ENCODE results near the gene CBLC. TPM values are rescaled to one million over a fixed set of nuclear protein-coding genes. Genes with fewer than 3 reads are reported as not detected.

Gene CBLC
- total and polyA plus RNA-seq, 2 of the 4 experiments (the other 2 are of a cell fraction) = not detected

- no peak for TF ChIP-seq CTCF (conservative IDR thresholded peaks at IDR 0.05; ENCODE audit: low read depth, low read length)
Measured at GRCh38 chr19:44799627-44800346, 22.1 kb downstream of the CBLC start (continued).

GRCh38 chr19:44800461-44800860, 22.8 kb downstream of the CBLC start:
- peaks cover 5% of the 10 kb centered on the region; the same call in 1 of the 2 replicates for H3K27me3 ChIP-seq (ENCODE audit: control insufficient read depth, insufficient read depth, low read length)
- H3K56ac ChIP-seq (ENCODE audit: extremely low read depth, insufficient read depth, low read length) = no peak overlapping the region
- no peak overlapping the region for H3K18ac ChIP-seq (ENCODE audit: low read depth, low read length)
- dilution Hi-C loops (cut with HindIII; ENCODE audit: low sequenced_read_pairs, unreplicated experiment) (no loop called here), in situ Hi-C loops (cut with MboI; ENCODE audit: low sequenced_read_pairs) (no loop called here), intact Hi-C loops (cut with micrococcal nuclease) (loop anchor here (1.0 kb wide), 1 partner anchor 44 kb away; no protein-coding TSS in a partner anchor)
- POLR2A ChIA-PET (ENCODE audit: unreplicated experiment) = no interaction called here
- H3K9ac ChIP-seq (ENCODE audit: low read depth, low read length) = no peak overlapping the region
- no peak overlapping the region for H2BK5ac ChIP-seq (ENCODE audit: low read depth, low read length, poor library complexity, severe bottlenecking)
- no peak overlapping the region for H3K23ac ChIP-seq (ENCODE audit: low read depth, low read length)
- H2BK15ac ChIP-seq (ENCODE audit: low read depth, low read length) = no peak overlapping the region
- no peaks in the 10 kb centered on the region for H3K36me3 ChIP-seq (ENCODE audit: control insufficient read depth, insufficient read depth, low read length)
- H2BK20ac ChIP-seq (ENCODE audit: low read depth, low read length) = no peak overlapping the region
- H3K4me2 ChIP-seq (ENCODE audit: low read depth, low read length) = no peak overlapping the region
- no peak overlapping the region for H2AK9ac ChIP-seq (replicated peaks; ENCODE audit: low read depth, low read length, poor library complexity)
- no peak overlapping the region for H3K27ac ChIP-seq (ENCODE audit: insufficient read depth, low read length)
- H3K79me1 ChIP-seq (ENCODE audit: low read depth in 1 of 2, low read length in 2 of 2) = no peaks in the 10 kb centered on the region
- H3K14ac ChIP-seq (replicated peaks; ENCODE audit: low read depth, low read length) = no peak overlapping the region
- no peak overlapping the region for H4K5ac ChIP-seq (ENCODE audit: low read depth, low read length)
- H2AFZ ChIP-seq (replicated peaks; ENCODE audit: low read length, poor library complexity) = peak overlapping the region; percentile 72
- no TSS peak for BruUV-seq (replicated peaks)
- no peak overlapping the region; the same call in 1 of the 2 replicates for H4K91ac ChIP-seq (ENCODE audit: insufficient read depth, low read depth, low read length)
- H4K8ac ChIP-seq (ENCODE audit: low read depth in 2 of 2, low read length in 2 of 2) = no peak overlapping the region; a peak in 1 of 4 replicates
- H4K20me1 ChIP-seq (ENCODE audit: insufficient read depth, low read length) = no peaks in the 10 kb centered on the region
- ATAC-seq (ENCODE audit: low read depth) (peak; percentile 99), DNase-seq (peak; percentile 61)
- H2AK5ac ChIP-seq (ENCODE audit: low read depth, low read length) = peak overlapping the region; percentile 81; the same call in 1 of the 2 replicates
- H2BK120ac ChIP-seq (ENCODE audit: low read depth, low read length) = peak overlapping the region; percentile 39; the same call in 1 of the 2 replicates
- CTCF ChIA-PET = no interaction called here
- no peak overlapping the region for H3K4ac ChIP-seq (ENCODE audit: low read depth, low read length)
- H3K9me3 ChIP-seq (ENCODE audit: control insufficient read depth, insufficient read depth, low read length) = peaks cover 6% of the 10 kb centered on the region
- no peak overlapping the region for H3K4me3 ChIP-seq (ENCODE audit: insufficient read depth, low read depth, low read length)
- 20% methylated on average over 1 of the region's 3 CpGs; no CpG with 5 or more reads in 1 of the 2 experiments for WGBS, 2 experiments (ENCODE audit: extremely low coverage in 2 of 2, insufficient read length in 1 of 2)
- peaks cover 4% of the 10 kb centered on the region for H3K4me1 ChIP-seq (ENCODE audit: control insufficient read depth, insufficient read depth, low read length)
- no peaks in the 10 kb centered on the region for H3K9me1 ChIP-seq (ENCODE audit: insufficient read depth, low read length)
- TF ChIP-seq RAD21 (IDR thresholded peaks at IDR 0.05; ENCODE audit: low read length) (peak; percentile 75), USF2 (IDR thresholded peaks at IDR 0.05; ENCODE audit: low read depth, low read length) (no peak), NFE2L2 (IDR thresholded peaks at IDR 0.05; ENCODE audit: low read depth, low read length) (no peak), POLR2A (IDR thresholded peaks at IDR 0.05; ENCODE audit: low read depth, low read length) (no peak), CEBPB (IDR thresholded peaks at IDR 0.05; ENCODE audit: low read depth, low read length) (peak; percentile 68), CTCF (conservative IDR thresholded peaks at IDR 0.05; ENCODE audit: low read depth, low read length) (peak; percentile 96), SMC3 (IDR thresholded peaks at IDR 0.05; ENCODE audit: low read depth, low read length) (peak; percentile 79), RCOR1 (IDR thresholded peaks at IDR 0.05; ENCODE audit: insufficient replicate concordance, low read length) (no peak), FOS (IDR thresholded peaks at IDR 0.05; ENCODE audit: low read depth, low read length) (no peak), MAZ (IDR thresholded peaks at IDR 0.05; ENCODE audit: borderline replicate concordance, low read depth, low read length) (peak; percentile 48; the same call in 1 of the 2 replicates), CHD1 (IDR thresholded peaks at IDR 0.05; ENCODE audit: low read depth, low read length) (no peak)

All from IMR-90 (cell line).